ENCODE measurements around the gene RAB22A. TPM values are rescaled to one million over a fixed set of nuclear protein-coding genes. Genes with fewer than 3 reads are reported as not detected.

RAB22A gene
- total and polyA plus RNA-seq, 9 of the 15 experiments (the other 6 are each of a cell fraction or from before 2014, with no cell fraction given): 1.1 to 8.0 (median 6.7) TPM

DNA sequence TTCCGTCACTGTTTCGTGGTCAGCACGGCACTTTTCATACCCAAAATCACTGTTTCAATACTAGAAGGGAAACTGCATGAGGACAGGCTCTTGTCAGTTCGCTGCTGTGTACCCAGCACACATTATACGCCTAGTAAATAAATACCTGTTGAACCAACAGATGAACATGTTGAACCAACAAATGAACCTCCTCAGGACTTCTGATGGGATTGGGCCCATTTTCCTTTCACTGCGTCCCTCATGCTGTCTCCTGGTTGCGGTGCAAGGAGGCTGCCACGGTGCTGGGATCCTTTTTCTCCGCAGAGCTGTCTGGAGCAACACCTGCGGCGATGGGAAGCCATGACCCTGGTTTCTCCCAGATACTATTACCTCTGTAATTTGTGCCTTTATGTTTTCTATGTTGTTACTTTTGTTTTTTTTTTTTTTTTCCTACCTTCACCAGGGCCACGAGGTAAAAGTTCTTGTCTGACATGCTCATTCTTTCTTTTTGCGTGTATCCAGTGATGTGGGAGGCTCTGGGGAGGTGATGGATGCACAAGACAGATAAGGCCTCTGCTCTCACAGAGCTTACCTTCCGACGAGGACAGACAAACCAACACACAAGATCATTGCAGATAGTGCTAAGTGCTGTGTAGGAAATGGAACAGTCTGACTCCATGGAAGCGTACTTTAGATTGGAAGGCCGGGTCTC is 80.6 kb downstream of the RAB22A start (continued):
- TF ChIP-seq, protein P1, sequence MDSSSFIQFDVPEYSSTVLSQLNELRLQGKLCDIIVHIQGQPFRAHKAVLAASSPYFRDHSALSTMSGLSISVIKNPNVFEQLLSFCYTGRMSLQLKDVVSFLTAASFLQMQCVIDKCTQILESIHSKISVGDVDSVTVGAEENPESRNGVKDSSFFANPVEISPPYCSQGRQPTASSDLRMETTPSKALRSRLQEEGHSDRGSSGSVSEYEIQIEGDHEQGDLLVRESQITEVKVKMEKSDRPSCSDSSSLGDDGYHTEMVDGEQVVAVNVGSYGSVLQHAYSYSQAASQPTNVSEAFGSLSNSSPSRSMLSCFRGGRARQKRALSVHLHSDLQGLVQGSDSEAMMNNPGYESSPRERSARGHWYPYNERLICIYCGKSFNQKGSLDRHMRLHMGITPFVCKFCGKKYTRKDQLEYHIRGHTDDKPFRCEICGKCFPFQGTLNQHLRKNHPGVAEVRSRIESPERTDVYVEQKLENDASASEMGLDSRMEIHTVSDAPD (CRISPR knock-in tag; IDR thresholded peaks at IDR 0.05): no peak
- TF ChIP-seq, protein P2, sequence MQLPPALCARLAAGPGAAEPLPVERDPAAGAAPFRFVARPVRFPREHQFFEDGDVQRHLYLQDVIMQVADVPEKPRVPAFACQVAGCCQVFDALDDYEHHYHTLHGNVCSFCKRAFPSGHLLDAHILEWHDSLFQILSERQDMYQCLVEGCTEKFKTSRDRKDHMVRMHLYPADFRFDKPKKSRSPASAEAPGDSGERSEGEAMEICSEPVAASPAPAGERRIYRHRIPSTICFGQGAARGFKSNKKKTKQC (CRISPR knock-in tag; IDR thresholded peaks at IDR 0.05): no peak
- TF ChIP-seq BHLHE40 (IDR thresholded peaks at IDR 0.05; ENCODE audit: low read length) (no peak), NFE2L1 (tag; IDR thresholded peaks at IDR 0.05; ENCODE audit: borderline replicate concordance, low read depth) (no peak), NELFE (IDR thresholded peaks at IDR 0.05; ENCODE audit: insufficient read depth, insufficient read length) (no peak), RBM17 (IDR thresholded peaks at IDR 0.05; ENCODE audit: borderline replicate concordance, low read depth, low read length) (no peak), SREBF1 (IDR thresholded peaks at IDR 0.05; ENCODE audit: borderline replicate concordance, low read depth, low read length) (no peak), NFIC (IDR thresholded peaks at IDR 0.05) (peak; percentile 55), ZNF224 (CRISPR knock-in tag; IDR thresholded peaks at IDR 0.05) (no peak), NCOA1 (IDR thresholded peaks at IDR 0.05; ENCODE audit: low read depth) (peak; percentile 77), PHF8 (IDR thresholded peaks at IDR 0.05; ENCODE audit: borderline replicate concordance, low read length) (no peak), SMARCC2 (IDR thresholded peaks at IDR 0.05; ENCODE audit: low read depth) (peak; percentile 75; the same call in 1 of the 2 replicates), RAD21 (CRISPR knock-in tag; conservative IDR thresholded peaks at IDR 0.05 in 1 of 2, IDR thresholded peaks at IDR 0.05 in 1 of 2) (no peak), SAFB2 (IDR thresholded peaks at IDR 0.05; ENCODE audit: borderline replicate concordance, low read depth, low read length, severe bottlenecking) (no peak), EP400 (IDR thresholded peaks at IDR 0.05) (peak; percentile 61; the same call in 1 of the 2 replicates), PRPF4 (IDR thresholded peaks at IDR 0.05; ENCODE audit: insufficient read depth, low read depth, low read length, poor library complexity, severe bottlenecking) (no peak), NR4A1 (CRISPR knock-in tag; IDR thresholded peaks at IDR 0.05) (no peak), NR4A1 (tag; IDR thresholded peaks at IDR 0.05) (no peak), RBM22 (IDR thresholded peaks at IDR 0.05; ENCODE audit: low read depth, low read length, poor library complexity, severe bottlenecking) (no peak)
- TF ChIP-seq, protein P3, sequence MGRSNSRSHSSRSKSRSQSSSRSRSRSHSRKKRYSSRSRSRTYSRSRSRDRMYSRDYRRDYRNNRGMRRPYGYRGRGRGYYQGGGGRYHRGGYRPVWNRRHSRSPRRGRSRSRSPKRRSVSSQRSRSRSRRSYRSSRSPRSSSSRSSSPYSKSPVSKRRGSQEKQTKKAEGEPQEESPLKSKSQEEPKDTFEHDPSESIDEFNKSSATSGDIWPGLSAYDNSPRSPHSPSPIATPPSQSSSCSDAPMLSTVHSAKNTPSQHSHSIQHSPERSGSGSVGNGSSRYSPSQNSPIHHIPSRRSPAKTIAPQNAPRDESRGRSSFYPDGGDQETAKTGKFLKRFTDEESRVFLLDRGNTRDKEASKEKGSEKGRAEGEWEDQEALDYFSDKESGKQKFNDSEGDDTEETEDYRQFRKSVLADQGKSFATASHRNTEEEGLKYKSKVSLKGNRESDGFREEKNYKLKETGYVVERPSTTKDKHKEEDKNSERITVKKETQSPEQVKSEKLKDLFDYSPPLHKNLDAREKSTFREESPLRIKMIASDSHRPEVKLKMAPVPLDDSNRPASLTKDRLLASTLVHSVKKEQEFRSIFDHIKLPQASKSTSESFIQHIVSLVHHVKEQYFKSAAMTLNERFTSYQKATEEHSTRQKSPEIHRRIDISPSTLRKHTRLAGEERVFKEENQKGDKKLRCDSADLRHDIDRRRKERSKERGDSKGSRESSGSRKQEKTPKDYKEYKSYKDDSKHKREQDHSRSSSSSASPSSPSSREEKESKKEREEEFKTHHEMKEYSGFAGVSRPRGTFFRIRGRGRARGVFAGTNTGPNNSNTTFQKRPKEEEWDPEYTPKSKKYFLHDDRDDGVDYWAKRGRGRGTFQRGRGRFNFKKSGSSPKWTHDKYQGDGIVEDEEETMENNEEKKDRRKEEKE (IDR thresholded peaks at IDR 0.05; ENCODE audit: borderline replicate concordance in 1 of 2, control insufficient read depth in 1 of 2, low read depth in 2 of 2, low read length in 1 of 2): no peak
- TF ChIP-seq, protein P4, sequence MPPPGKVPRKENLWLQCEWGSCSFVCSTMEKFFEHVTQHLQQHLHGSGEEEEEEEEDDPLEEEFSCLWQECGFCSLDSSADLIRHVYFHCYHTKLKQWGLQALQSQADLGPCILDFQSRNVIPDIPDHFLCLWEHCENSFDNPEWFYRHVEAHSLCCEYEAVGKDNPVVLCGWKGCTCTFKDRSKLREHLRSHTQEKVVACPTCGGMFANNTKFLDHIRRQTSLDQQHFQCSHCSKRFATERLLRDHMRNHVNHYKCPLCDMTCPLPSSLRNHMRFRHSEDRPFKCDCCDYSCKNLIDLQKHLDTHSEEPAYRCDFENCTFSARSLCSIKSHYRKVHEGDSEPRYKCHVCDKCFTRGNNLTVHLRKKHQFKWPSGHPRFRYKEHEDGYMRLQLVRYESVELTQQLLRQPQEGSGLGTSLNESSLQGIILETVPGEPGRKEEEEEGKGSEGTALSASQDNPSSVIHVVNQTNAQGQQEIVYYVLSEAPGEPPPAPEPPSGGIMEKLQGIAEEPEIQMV (tag; conservative IDR thresholded peaks at IDR 0.05; ENCODE audit: low read depth): no peak
